ENCODE results near the gene GNAQ.

The GNAQ gene

GRCh38 chr9:77999231-77999631 lies 32.4 kb downstream of the GNAQ start:
- ATAC-seq (ENCODE audit: insufficient read depth, low read depth) (no peak), DNase-seq (no peak)
- Histone ChIP-seq H3K4me1 (ENCODE audit: insufficient read depth, low read length) (peaks cover 5% of the 10 kb centered on the region; the same call in 1 of the 2 replicates), H4K20me1 (ENCODE audit: insufficient read depth, low read length) (peaks cover 55% of the 10 kb centered on the region), H3K27me3 (ENCODE audit: insufficient read depth, low read length, poor library complexity) (no peaks in the 10 kb centered on the region), H3K36me3 (ENCODE audit: insufficient read depth, low read length) (peaks cover 11% of the 10 kb centered on the region; the same call in 1 of the 2 replicates), H3K79me2 (ENCODE audit: insufficient read depth, low read length) (peaks cover 99% of the 10 kb centered on the region), H3K4me2 (ENCODE audit: insufficient read depth, low read length) (no peak overlapping the region), H3K9ac (ENCODE audit: low read depth, low read length) (no peak overlapping the region), H3K9me3 (ENCODE audit: insufficient read depth, low read length, severe bottlenecking) (no peaks in the 10 kb centered on the region), H3K4me3 (ENCODE audit: low read depth in 1 of 2, low read length in 2 of 2) (no peak overlapping the region), H3K27ac (ENCODE audit: low read length) (no peak overlapping the region), H2AFZ (ENCODE audit: low read depth, low read length) (no peak overlapping the region)
- TF ChIP-seq EZH2 (IDR thresholded peaks at IDR 0.05; ENCODE audit: borderline replicate concordance, low read depth, low read length, severe bottlenecking) (no peak), CTCF (IDR thresholded peaks at IDR 0.05; ENCODE audit: borderline replicate concordance, extremely low read depth, low read length, poor library complexity, severe bottlenecking) (no peak)

GRCh38 chr9:77997611-77998284 lies 33.9 kb downstream of the GNAQ start:
- Histone ChIP-seq H3K9me3 (ENCODE audit: insufficient read depth, low read length, severe bottlenecking) (no peaks in the 10 kb centered on the region), H3K27me3 (ENCODE audit: insufficient read depth, low read length, poor library complexity) (no peaks in the 10 kb centered on the region), H3K36me3 (ENCODE audit: insufficient read depth, low read length) (peaks cover 11% of the 10 kb centered on the region; the same call in 1 of the 2 replicates), H3K4me2 (ENCODE audit: insufficient read depth, low read length) (no peak overlapping the region), H3K79me2 (ENCODE audit: insufficient read depth, low read length) (peaks cover 99% of the 10 kb centered on the region), H3K9ac (ENCODE audit: low read depth, low read length) (no peak overlapping the region), H3K4me1 (ENCODE audit: insufficient read depth, low read length) (peaks cover 4% of the 10 kb centered on the region; the same call in 1 of the 2 replicates), H3K27ac (ENCODE audit: low read length) (no peak overlapping the region), H2AFZ (ENCODE audit: low read depth, low read length) (no peak overlapping the region), H4K20me1 (ENCODE audit: insufficient read depth, low read length) (peaks cover 44% of the 10 kb centered on the region), H3K4me3 (ENCODE audit: low read depth in 1 of 2, low read length in 2 of 2) (no peak overlapping the region)
- no peak for DNase-seq
- no peak for ATAC-seq (ENCODE audit: insufficient read depth, low read depth)
- TF ChIP-seq EZH2 (IDR thresholded peaks at IDR 0.05; ENCODE audit: borderline replicate concordance, low read depth, low read length, severe bottlenecking) = no peak
- no peak for TF ChIP-seq CTCF (IDR thresholded peaks at IDR 0.05; ENCODE audit: borderline replicate concordance, extremely low read depth, low read length, poor library complexity, severe bottlenecking)

GRCh38 chr9:77996696-77997095 lies 34.9 kb downstream of the GNAQ start:
- H3K4me2 ChIP-seq (ENCODE audit: insufficient read depth, low read length) = no peak overlapping the region
- ATAC-seq (ENCODE audit: insufficient read depth, low read depth) (no peak), DNase-seq (no peak)
- no peaks in the 10 kb centered on the region for H3K9me3 ChIP-seq (ENCODE audit: insufficient read depth, low read length, severe bottlenecking)
- H3K79me2 ChIP-seq (ENCODE audit: insufficient read depth, low read length) = peaks cover 99% of the 10 kb centered on the region
- no peak overlapping the region for H3K27ac ChIP-seq (ENCODE audit: low read length)
- no peaks in the 10 kb centered on the region for H3K4me1 ChIP-seq (ENCODE audit: insufficient read depth, low read length)
- peaks cover 36% of the 10 kb centered on the region for H4K20me1 ChIP-seq (ENCODE audit: insufficient read depth, low read length)
- peaks cover 16% of the 10 kb centered on the region; the same call in 1 of the 2 replicates for H3K36me3 ChIP-seq (ENCODE audit: insufficient read depth, low read length)
- H2AFZ ChIP-seq (ENCODE audit: low read depth, low read length) = no peak overlapping the region
- H3K4me3 ChIP-seq (ENCODE audit: low read depth in 1 of 2, low read length in 2 of 2) = no peak overlapping the region
- H3K27me3 ChIP-seq (ENCODE audit: insufficient read depth, low read length, poor library complexity) = no peaks in the 10 kb centered on the region
- H3K9ac ChIP-seq (ENCODE audit: low read depth, low read length) = no peak overlapping the region
- TF ChIP-seq EZH2 (IDR thresholded peaks at IDR 0.05; ENCODE audit: borderline replicate concordance, low read depth, low read length, severe bottlenecking) (no peak), CTCF (IDR thresholded peaks at IDR 0.05; ENCODE audit: borderline replicate concordance, extremely low read depth, low read length, poor library complexity, severe bottlenecking) (no peak)

Data from DND-41 (cell line).